A204.1 (cell line): ENCODE data around the gene COIL.

Source experiments
- FAIRE-seq: peaks from 2 replicates; lab custom pipeline; 2012; peaks lifted over from hg19 to GRCh38; lab: Jason Lieb, UNC

The COIL gene

GRCh38 chr17:56903560-56903959 lies 57.3 kb downstream of the COIL start:
- no peak for FAIRE-seq

GRCh38 chr17:56902348-56902747 lies 58.5 kb downstream of the COIL start:
- no peak for FAIRE-seq

GRCh38 chr17:56899403-56899802 lies 61.4 kb downstream of the COIL start:
- FAIRE-seq = no peak

GRCh38 chr17:56898874-56899273 lies 62.0 kb downstream of the COIL start:
- no peak for FAIRE-seq

GRCh38 chr17:56897646-56898424 lies 63.0 kb downstream of the COIL start:
- no peak for FAIRE-seq

GRCh38 chr17:56896968-56897359 lies 63.9 kb downstream of the COIL start:
- no peak for FAIRE-seq

- no peak for FAIRE-seq
Observed at GRCh38 chr17:56896217-56896967, 64.5 kb downstream of the COIL start.

GRCh38 chr17:56894859-56895455 lies 65.9 kb downstream of the COIL start:
- no peak for FAIRE-seq

GRCh38 chr17:56893503-56893902 lies 67.3 kb downstream of the COIL start:
- no peak for FAIRE-seq

GRCh38 chr17:56892333-56892732 lies 68.5 kb downstream of the COIL start:
- FAIRE-seq = no peak

- no peak for FAIRE-seq
Observed at GRCh38 chr17:56891751-56892150, 69.1 kb downstream of the COIL start.

- FAIRE-seq = no peak
Observed at GRCh38 chr17:56890906-56891674, 69.8 kb downstream of the COIL start.

- FAIRE-seq = no peak
Observed at GRCh38 chr17:56890390-56890789, 70.5 kb downstream of the COIL start.
